Epithelial cell of esophagus (primary cell): Measurements from ENCODE around the gene WDFY2.

Source experiments
- DNase-seq: peaks from one replicate; pipeline ENCODE4 v3.0.0; 2010; ENCODE audit warnings: low read depth
- H3K4me3 ChIP-seq: 2 replicates; pipeline ENCODE4 v1.5.1; 2011; ENCODE audit warnings: mild to moderate bottlenecking, low read length, control low read depth
- CTCF ChIP-seq: IDR thresholded peaks from 2 replicates; pipeline ENCODE4 v1.5.1; 2011; ENCODE audit warnings: low read depth, mild to moderate bottlenecking, low read length, control low read depth, inconsistent platforms; ENCODE audit not compliant: insufficient read depth; ENCODE audit errors: missing control alignments

Gene WDFY2

DNA sequence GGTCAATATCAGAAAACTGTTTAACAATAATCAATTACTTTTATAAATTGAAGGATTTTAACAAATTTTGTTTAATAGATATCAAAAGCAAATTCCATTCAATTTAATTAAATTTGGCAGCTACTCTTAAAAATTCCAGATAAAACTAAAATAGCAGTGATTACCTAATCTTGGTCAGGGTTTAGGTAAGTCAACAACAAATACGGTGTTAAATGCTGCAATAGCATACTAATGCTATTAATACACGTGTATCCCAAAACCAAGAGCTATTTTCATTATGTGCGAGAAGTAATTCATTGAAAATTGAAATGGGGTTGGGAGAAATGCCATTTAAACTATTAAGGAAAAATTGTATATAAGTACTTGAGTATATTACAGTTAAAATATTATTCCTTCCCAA, 114.1 kb downstream of the WDFY2 start:
- H3K4me3 ChIP-seq: no peak overlapping the region
- DNase-seq: no peak
- TF ChIP-seq CTCF: no peak

DNA sequence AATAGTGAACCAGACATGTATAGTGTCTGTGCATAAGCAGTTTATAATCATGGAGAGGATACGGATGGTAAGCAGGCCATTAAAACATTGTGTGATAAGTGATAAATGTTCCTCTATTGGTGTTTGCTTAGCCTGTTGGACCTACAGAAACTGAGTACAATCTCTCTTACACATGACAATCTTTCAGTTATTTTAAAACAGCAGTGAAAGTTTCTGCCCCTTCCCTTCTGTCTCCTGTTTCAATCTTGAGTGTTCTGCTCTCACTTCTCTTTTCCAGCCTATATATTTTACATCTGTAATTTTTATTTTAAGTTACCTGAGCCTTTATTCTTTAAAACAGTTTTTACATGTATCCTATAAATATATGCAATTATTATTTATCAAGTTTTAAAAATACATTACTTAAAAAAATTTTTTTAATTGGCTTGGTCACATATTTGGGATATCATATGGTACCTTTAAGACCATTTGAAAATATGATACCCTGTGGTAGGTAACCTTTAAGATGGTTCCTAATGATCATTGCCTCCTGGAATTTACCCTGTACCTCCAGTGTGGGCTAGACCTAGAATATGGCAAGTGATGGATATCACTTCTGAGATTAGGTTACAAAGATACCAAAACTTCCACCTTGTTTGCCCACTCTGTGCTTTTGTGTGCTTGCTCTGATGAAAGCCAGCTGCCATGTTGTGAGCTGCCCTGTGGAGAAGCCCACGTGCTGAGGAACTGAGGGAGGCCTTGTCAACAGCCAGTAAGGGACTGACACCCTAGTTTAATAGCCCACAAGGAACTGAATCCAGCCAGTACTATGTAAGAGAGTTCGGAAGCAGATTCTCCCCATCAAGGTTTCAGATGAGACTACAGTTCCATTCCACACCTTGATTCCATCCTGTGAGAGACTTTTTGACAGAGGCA, 120.4 kb downstream of the WDFY2 start:
- TF ChIP-seq CTCF: no peak
- H3K4me3 ChIP-seq: no peak overlapping the region
- no peak for DNase-seq

DNA sequence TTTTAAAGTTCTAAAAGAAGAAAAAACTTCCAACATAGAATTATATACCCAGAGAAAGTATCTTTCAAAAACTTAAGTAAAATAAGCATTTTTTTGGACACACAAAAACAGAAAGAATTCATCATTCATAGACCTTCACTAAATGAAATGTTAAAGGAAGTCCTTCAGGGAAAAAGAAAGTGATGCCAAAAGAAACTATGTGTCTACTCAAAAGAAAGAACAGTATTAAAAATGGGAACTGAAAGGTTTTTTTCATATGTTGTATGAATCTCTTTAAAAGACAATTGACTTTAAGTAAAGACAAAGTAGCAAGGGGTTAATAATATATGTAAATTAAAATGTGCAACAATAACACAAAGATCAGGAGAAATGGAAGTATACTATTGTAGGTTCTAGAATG, 123.2 kb downstream of the WDFY2 start:
- H3K4me3 ChIP-seq: no peak overlapping the region

GRCh38 chr13:51713807-51714206, 129.5 kb downstream of the WDFY2 start:
- no peak overlapping the region for H3K4me3 ChIP-seq
- no peak for DNase-seq
- no peak for TF ChIP-seq CTCF

More for the DNA sequence above, 123.2 kb downstream of the WDFY2 start:
- TF ChIP-seq CTCF: no peak
- DNase-seq: no peak

GRCh38 chr13:51714663-51715168, 130.5 kb downstream of the WDFY2 start:
- H3K4me3 ChIP-seq: no peak overlapping the region
- no peak for TF ChIP-seq CTCF
- peak; percentile 94 for DNase-seq

- no peak for TF ChIP-seq CTCF
- no peak overlapping the region for H3K4me3 ChIP-seq
- peak; percentile 84 for DNase-seq
Measured at GRCh38 chr13:51715613-51716012, 131.4 kb downstream of the WDFY2 start.
